Measurements from ENCODE around the gene BICRA.
A peak's percentile ranks its signal among the peaks of the same experiment; 100 is the strongest.
"Not testable (repeated sequence)": the region's sequence is repeated elsewhere in the genome, so short reads cannot be mapped to it uniquely, and the experiment has no call there.

BICRA gene

DNA sequence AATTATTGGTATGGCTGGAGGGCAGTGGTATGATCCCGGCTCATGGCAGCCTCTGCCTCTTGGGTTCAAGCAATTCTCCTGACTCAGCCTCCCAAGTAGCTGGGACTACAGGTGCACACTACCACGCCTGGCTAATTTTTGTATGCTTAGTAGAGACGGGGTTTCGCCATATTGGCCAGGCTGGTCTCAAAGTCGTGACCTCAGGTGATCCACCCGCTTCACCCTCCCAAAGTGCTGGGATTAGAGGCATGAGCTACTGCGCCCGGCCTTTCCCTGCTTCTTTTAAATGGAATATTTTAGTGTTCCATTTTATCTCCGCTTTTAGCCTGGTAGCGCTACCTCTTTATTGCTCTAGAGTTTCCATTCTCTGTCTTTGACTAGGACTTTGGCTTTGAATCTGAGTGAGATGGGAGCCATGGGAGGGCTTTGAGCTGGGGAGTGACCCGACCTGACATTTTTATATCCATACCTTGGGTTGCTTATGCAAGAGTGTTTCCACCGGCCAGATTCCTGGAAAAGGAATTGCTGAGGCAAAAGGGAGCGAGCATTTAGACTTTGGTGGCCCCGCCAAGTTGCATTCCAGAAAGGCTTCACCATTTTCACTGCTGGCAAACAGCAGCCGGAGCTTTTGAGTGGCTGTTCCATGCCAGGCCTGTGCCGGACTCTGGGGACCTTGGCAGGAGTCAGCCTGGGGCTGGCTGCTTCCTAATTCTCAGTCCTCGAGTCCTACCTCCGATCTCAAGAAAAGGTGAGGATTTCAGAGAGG, 22.9 kb downstream of the BICRA start:
- DNase-seq: no peak

DNA sequence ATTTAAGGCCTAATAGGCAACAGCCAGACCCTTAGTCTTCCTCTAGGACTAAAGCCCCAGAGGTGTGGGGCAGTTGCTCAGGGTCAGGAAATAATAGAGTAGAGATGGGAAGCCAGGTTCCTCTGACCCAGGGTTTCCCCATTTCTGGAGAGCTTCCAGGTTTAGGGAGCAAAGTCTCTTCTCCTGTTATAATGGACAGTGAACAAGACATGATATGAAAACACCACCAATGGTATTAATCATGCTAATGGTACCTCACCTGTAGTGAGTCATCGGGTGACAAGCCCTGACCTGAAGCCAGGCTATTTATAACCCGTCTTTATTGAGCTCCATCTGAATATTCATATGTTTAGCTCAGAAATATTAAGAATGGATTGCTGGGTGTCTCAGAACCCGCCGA, 24.6 kb downstream of the BICRA start:
- no peak for DNase-seq

DNA sequence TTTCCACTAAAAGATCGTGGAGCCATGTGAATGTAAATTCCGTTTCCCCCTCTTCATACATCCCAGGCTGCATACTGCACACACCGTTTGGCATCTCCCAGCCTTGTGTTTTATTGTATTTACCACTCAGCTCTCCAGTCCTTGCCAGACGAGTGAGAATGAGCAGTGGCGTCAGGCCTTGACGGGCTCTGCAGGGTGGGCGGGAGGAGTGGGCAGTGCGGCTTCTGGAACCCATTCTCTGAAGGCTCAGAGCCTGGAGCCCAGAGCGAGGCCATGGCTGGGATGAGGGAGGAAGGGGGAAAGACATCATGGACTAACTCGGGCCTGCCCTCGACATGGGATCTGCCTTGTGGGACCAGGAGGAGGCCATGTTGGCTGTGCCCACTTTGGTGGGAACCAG, 25.1 kb downstream of the BICRA start:
- no peak for DNase-seq

DNA sequence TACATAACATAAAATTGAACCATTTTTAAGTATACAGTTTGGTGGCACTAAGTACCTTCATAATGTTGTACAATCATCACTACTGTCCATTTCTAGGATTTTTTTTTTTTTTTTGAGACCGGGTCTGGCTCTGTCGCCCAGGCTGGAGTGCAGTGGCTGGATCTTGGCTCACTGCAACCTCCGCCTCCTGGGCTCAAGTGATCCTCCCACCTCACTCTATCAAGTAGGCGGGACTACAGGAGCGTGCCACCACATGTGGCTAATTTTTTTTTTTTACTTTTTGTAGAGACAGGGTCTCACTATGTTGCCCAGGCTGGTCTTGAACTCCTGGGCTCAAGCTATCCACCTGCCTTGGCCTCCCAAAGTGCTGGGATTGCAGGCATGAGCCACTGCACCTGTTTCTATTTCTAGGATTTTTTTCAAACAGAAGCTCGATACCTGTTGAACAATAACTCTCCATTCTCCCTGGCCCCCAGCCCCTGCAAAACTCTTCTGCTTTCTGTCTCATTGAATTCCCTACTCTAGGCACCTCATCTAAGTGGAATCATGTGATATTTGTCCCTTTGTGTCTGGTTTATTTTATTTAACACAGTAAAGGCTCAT, 26.3 kb downstream of the BICRA start:
- DNase-seq: not testable (repeated sequence)

DNA sequence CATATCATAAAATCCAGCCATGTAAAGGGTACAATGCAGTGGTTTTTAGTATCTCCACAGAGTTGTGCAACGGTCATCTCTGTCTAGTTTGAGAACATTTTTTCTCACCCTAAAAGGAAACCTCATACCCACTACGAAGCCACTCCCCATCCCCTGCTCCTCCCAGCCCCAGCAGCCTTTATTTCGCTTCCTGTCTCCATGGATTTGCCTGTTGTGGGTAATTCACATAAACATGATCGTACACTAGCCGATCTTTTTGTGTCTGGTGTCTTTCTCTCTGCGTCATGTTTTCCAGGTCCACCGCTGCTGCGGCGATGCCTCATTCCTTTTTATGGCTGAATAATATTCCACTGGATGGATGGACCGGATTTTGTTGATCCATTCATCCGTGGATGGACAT, 28.6 kb downstream of the BICRA start:
- no peak for DNase-seq

DNA sequence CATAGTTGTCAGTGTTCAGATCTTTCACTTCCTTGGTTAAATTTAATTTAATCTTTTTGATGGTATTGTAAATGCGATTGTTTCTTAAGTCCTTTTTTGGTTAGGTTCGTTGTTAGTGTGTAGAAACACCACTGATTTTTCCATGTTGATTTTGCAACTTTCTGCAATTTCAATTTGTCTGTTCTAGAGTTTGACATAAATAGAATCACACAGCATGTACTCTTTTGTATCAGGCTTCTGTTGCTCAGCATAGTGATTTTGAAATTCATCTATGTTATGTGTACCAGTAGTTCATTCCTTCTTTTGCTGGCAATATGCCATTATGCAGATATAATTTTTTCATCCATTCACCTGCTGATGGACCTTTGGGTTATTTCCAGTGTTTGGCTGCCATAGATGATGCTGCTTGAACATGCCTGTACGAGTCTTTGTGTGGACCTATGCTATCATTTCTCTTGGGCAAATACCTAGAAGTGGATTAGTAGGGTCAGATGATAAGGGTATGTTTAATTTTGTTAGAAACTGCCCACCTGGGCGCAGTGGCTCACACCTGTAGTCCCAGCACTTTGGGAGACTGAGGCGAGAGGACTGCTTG, 33.1 kb downstream of the BICRA start:
- no peak for DNase-seq

DNA sequence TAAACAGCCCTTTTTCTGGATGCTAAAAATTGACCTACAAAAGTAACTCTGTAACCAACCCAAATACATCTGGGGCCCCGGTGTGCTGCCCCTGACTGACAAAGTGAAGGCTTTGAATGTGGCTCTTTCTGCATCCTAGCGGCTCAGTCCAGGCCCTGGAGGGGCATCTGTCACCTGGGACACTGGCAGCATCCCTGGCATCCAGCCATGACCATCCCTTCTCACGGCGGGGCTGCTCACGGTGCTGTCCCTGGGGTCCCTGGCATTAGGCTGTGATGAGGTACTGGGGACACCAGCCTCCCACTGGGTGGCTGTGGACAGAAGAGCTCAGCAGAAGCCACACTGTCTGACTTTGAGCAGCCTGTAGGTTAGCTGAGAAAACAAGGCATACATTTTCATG, 34.3 kb downstream of the BICRA start:
- DNase-seq: no peak

DNA sequence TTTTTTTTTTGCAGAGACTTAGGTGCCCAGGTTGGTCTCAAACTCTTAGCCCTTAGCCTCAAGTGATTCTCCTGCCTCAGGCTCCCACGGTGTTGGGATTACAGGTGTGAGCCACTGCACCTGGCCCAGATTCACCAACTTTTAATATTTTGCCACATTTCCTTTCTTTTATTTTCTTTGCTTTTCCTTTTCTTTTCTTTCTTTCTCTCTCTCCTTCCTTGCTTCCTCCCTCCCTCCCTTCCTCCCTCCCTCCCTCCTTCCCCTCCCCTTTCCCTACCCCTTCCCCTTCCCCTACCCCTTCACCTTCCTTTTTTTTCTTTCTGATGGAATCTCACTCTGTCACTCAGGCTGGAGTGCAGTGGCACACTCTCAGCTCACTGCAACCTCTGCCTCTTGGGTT, 35.3 kb downstream of the BICRA start:
- no peak for DNase-seq

DNA sequence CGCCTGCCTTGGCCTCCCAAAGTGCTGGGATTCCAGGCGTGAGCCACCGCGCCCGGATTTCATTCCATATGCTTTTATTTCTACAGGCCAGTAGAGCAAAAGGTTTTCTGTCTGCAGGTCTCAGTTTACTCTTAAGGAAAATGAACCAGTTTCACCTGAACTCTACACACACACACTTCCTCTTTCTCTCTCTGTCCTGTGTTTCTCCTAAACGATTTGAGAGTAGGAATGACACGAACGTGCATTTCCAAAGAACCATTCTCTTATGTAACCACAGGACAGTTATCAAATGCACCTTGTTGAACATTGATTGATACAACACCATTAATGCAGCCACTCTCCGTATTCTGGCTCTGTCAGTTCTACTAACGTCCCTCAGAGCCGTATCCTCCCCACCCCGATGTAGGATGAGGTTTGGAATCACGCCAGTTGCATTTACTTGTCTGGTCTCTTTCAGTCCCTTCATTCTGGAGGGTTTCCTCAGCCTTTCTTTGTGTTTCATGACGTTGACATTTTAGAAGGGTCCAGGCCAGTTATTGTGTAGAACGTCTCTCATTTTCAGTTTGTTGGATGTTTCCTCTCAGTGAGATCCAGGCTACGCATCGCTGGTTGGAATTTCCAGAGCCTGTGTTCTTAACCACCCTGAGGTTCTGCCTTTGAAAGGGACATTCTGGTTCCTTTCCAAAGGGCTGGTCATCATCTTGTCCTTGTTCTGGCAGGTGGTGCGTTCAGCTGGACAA, 36.0 kb downstream of the BICRA start:
- DNase-seq: no peak

DNA sequence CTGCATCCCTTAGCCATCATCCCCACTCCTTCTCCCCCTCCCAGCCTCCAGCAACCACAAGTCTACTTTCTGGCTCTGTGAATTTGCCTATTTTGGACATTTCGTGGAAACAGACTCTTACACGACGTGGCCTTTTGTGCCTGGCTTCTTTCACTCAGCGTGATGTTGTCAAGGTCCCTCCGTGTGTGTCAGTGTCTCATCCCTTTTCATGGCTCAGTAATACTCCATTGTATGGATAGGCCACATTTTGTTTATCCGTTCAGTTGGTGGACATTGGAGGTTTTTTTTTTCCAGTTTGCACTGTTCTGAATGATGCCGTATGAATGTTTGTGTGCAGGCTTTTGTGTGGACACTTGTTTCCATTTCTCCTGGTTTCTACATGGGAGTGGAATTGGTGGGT, 38.0 kb downstream of the BICRA start:
- DNase-seq: no peak

DNA sequence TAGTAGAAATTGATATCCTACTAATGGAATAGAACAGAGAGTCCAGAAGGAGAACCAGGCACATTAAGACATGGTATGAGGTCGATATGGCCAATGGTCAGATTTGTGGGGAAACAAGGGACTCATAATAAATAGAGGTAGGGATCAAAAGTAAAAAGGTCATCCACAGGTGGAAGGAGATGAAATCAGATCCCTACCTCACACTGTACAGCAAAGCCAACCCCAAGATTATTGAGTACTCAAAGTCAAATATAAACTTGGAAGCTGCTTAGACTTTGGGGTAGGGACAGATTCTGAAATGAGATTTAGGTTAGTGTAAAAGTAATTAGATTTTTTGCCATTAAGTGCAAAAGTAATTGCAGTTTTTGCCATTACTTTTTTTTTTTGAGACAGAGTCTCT, 40.7 kb downstream of the BICRA start:
- no peak for DNase-seq

DNA sequence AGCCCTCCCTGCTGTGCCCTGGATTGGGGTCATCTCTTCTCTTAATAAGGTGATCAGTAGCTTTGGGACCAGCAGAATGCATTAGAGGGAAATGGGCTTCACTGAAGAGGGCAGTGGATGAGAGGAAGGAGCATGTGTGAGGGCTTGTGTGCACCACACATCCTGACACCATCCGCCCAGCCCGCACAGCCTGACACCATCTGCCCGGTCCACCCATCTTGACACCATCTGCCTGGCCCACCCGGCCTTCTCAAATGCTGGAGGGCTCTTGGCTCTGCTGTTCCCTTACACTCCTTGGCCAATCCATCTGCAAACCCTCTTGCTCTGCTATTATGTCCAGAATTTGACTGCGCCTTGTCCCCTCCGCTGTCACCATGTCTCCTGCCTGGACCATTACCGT, 41.8 kb downstream of the BICRA start:
- peak; percentile 23 for DNase-seq

DNA sequence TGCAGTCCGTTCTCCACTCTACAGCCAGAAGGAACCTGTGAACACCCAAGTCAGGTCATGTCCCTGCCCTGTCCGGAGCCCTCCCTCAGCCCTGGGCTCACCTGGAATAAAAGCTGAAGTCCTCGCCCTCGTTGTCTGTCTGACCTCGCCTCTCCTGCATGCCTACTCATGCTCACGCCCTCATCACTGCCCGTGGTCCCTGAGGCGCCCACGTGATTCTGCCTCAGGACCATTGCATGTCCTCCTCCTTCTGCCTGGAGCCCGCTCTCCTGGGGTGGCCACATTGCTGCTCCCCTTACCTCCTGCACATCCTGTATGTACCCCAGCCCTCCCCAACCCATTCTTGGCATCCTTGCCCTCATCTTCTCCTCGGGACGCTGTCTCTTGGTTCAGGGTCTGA, 42.2 kb downstream of the BICRA start:
- DNase-seq: no peak

DNA sequence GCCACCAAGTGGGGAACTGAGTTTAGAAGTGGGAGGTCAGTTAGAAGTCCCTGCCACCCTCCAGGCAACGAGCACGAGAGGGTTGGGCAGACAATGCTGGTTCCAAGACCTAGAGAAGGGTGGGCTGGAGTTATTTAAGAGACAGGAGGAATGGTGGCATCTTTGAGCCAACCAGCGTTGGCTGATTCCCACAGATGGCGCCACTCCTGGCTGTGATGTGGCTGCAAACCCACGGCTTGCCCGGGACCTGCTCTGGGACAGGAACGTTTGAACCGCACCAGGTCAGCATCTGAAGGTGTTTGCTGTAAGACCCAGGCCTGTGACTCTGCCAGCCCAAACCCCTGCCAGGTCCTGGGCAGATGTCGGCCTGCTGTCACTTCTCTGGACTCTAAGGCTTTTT, 42.8 kb downstream of the BICRA start:
- DNase-seq: no peak

DNA sequence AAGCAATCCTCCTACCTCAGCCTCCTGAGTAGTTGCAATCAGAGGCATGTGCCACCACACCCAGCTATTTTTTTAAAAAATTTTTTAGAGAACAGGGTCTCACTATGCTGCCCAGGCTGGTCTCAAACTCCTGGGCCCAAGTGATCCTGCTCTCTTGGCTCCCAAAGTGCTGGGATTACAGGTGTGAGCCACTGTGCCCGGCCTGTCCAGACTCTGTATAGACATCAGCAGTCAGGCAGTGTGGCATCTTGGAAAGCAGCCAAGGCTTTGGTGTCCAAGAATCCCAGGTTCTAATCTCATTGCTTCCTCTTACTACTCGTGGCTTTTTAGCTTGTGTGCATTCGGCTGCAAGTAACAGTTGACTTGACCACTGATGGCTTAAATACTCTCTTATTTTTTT, 43.4 kb downstream of the BICRA start:
- DNase-seq: no peak

DNA sequence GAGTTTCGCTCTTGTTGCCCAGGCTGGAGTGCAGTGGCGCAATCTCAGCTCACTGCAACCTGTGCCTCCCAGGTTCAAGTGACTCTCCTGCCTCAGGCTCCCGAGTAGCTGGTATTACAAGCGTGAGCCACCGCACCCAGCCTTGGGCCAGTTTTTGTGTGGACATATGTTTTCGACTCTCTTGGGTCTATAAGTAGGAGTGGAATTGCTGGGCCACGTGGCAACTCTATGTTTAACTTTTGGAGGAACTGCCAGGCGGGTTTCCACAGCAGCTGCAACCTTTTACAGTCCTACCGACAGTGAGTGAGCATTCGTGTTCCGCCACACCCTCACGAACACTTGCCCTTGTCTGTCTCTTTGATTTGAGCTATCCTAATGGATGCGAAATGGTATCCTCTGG, 44.9 kb downstream of the BICRA start:
- no peak for DNase-seq

DNA sequence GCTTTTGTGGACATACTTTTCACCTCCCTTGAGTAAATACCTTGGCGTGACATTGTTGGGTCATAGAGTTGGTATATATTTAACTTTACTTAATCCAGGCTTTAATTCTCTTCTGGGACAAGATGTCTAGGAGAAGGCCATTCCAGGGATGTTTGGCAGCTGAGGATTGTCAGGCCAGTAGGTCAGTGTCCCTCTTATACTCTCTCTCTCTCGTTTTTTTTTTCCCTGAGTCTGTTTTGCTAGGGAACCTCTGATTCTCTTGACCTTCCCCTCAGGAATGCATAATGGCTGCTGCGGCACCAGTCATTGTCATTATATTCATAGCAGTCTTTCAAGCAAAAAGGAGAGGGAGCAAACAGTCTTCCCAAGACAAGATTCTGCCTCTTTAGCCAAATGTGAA, 48.8 kb downstream of the BICRA start:
- DNase-seq: no peak

DNA sequence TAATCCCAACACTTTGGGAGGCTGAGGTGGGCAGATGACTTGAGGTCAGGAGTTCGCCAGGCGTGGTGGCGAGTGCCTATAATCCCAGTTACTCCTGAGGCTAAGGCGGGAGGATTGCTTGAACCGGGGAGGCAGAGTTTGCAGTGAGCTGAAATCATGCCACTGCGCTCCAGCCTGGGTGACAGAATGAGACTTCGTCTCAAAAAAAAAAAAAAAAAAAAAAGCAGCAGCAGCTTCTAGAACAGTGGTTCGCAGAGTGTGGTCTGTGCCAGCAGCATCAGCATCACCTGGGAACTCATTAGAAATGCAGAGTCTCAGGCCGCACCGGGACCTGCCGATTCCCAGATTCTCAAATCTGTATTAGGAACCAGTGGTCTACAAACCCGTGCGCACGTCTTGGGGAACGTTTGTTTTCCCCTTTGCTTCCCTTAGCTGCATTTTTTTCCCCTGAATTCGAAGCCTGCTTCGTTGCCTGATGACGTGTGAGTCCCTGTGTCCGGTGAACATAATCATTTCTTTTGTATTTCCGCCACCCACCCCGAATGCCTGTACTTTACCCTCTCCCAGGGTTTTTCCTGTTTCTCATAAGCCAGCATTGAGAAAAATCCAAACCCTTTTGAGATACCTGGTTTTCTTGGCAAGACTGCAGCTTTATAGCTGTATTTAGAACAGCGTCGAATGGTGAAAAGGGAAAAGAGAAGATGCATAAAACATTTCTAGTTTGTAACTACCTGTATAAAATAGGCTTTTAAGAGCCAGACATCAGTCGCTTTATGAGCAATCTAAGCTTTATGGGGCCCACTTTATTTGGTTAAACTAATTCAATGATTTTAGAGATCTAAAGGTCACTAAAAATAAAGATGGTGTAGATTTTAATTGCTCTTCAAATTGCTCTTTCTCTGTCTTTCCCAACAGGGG, 49.8 kb downstream of the BICRA start:
- DNase-seq: no peak

DNA sequence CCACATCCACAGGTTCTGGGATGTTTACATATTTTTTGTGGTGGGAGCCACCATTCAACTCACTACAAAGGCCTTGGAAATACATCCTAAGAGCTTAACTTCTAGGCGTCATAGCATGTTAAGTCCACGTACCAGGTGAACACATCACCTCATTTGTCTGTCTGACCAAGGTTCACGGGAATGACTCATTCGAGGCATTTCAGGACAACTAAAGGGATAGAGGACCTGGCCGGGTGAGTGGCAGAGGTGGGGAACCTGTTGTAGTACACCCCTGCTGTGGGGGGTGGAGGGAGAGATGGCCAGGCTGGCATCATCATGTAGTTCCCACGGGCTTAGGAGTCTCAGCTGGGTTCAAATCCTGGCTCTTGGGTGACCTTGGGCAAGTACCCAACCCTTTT, 51.5 kb downstream of the BICRA start:
- no peak for DNase-seq

DNA sequence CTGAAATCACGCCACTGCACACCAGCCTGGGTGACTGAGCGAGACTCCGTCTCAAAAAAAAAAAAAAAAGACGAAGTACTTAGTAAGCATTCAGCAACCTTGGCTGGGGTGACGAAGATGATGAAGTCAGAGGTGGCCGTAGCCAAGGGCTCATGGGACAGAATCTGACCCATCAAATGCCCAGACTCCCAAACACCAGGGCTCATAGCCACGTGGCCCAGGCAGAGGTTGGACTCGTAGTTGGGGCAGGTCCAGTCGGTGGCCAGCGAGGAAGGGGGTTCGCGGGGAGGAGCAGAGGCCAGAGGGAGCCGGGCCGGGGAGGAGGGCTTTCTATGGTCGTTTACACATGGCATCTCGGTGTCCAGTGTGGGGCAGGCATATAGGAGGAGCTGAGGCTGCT, 52.2 kb downstream of the BICRA start:
- DNase-seq: no peak

DNA sequence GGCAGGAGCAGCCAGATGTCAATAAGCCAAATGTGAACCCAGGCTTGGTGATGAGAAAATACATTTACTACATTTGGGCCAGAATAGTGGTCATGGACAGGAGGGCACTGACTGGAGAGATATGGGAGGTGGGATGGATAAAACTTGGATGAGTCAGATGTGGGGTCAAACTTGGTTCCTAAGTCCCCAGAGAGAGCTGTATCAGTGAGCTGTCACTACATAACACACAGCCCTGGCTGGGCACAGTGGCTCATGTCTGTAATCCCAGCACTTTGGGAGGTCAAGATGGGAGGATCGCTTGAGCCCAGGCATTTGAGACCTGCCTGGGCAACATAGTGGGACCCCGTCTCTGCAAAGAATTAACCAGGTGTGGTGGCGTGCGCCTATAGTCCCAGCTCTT, 52.7 kb downstream of the BICRA start:
- DNase-seq: no peak

DNA sequence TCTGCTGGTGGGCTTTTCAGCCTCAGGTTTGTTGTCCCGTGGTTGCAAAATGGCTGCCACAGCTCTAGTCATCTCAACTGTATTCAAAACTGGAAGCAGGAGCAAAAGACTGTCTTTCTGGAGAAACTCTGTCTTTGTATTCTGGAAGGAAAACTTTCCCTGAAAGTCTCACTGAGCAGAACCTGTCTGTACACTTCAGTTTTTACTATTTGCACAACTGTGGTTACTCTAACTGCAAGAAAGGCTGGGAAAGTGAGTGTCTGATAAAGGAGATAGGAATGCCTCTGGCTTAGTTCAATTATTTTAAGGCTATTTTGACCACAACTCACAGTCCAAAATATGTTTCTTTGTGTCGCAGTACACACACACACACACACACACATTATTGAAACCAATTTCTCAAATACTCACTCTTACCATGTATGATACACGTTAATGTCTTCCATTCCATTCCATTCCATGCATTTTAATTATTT, 54.5 kb downstream of the BICRA start:
- DNase-seq: no peak

All from eye (tissue), 1 donor.